ENCODE measurements around the gene NRAS.

NRAS gene

GRCh38 chr1:114692947-114693346, 23.6 kb downstream of the NRAS start:
- Histone ChIP-seq H3K9ac (no peak overlapping the region), H3K4me2 (peak overlapping the region; percentile 92; the same call in 1 of the 2 replicates), H2AFZ (ENCODE audit: low read depth) (no peak overlapping the region), H4K20me1 (ENCODE audit: insufficient read depth) (no peaks in the 10 kb centered on the region), H3K27me3 (ENCODE audit: insufficient read depth, low read depth) (no peaks in the 10 kb centered on the region), H3K4me1 (ENCODE audit: low read depth, poor library complexity, severe bottlenecking) (peaks cover 76% of the 10 kb centered on the region), H3K27ac (no peak overlapping the region), H3K36me3 (ENCODE audit: insufficient read depth) (no peaks in the 10 kb centered on the region), H3K79me2 (ENCODE audit: insufficient read depth, low read depth) (no peaks in the 10 kb centered on the region; the same call in 1 of the 2 replicates), H3K4me3 (IDR thresholded peaks at IDR 0.05; ENCODE audit: insufficient read depth, low read depth, low read length) (no peak overlapping the region)
- no peak for TF ChIP-seq CTCF (conservative IDR thresholded peaks at IDR 0.05; ENCODE audit: low read depth, low read length)

- Histone ChIP-seq H3K4me3 (IDR thresholded peaks at IDR 0.05; ENCODE audit: insufficient read depth, low read depth, low read length) (no peak overlapping the region), H4K20me1 (ENCODE audit: insufficient read depth) (no peaks in the 10 kb centered on the region), H2AFZ (ENCODE audit: low read depth) (no peak overlapping the region), H3K27ac (peak overlapping the region; percentile 38), H3K27me3 (ENCODE audit: insufficient read depth, low read depth) (no peaks in the 10 kb centered on the region), H3K9ac (no peak overlapping the region), H3K4me2 (peak overlapping the region; percentile 41), H3K4me1 (ENCODE audit: low read depth, poor library complexity, severe bottlenecking) (peaks cover 57% of the 10 kb centered on the region), H3K79me2 (ENCODE audit: insufficient read depth, low read depth) (no peaks in the 10 kb centered on the region; the same call in 1 of the 2 replicates), H3K36me3 (ENCODE audit: insufficient read depth) (no peaks in the 10 kb centered on the region)
- TF ChIP-seq CTCF (conservative IDR thresholded peaks at IDR 0.05; ENCODE audit: low read depth, low read length), result no peak
Measured at GRCh38 chr1:114691061-114691460, 25.5 kb downstream of the NRAS start.

GRCh38 chr1:114690148-114690547, 26.4 kb downstream of the NRAS start:
- Histone ChIP-seq H3K4me1 (ENCODE audit: low read depth, poor library complexity, severe bottlenecking) (peaks cover 55% of the 10 kb centered on the region), H3K36me3 (ENCODE audit: insufficient read depth) (no peaks in the 10 kb centered on the region), H3K9ac (no peak overlapping the region), H3K27me3 (ENCODE audit: insufficient read depth, low read depth) (no peaks in the 10 kb centered on the region), H3K79me2 (ENCODE audit: insufficient read depth, low read depth) (no peaks in the 10 kb centered on the region; the same call in 1 of the 2 replicates), H3K4me3 (IDR thresholded peaks at IDR 0.05; ENCODE audit: insufficient read depth, low read depth, low read length) (no peak overlapping the region), H4K20me1 (ENCODE audit: insufficient read depth) (no peaks in the 10 kb centered on the region), H2AFZ (ENCODE audit: low read depth) (no peak overlapping the region), H3K27ac (peak overlapping the region; percentile 38; the same call in 1 of the 2 replicates), H3K4me2 (no peak overlapping the region)
- TF ChIP-seq CTCF (conservative IDR thresholded peaks at IDR 0.05; ENCODE audit: low read depth, low read length), result no peak

GRCh38 chr1:114688526-114688925, 28.0 kb downstream of the NRAS start:
- Histone ChIP-seq H3K36me3 (ENCODE audit: insufficient read depth) (no peaks in the 10 kb centered on the region), H3K27me3 (ENCODE audit: insufficient read depth, low read depth) (no peaks in the 10 kb centered on the region), H3K27ac (no peak overlapping the region), H3K9ac (no peak overlapping the region), H3K4me2 (no peak overlapping the region), H3K4me1 (ENCODE audit: low read depth, poor library complexity, severe bottlenecking) (peaks cover 39% of the 10 kb centered on the region), H3K4me3 (IDR thresholded peaks at IDR 0.05; ENCODE audit: insufficient read depth, low read depth, low read length) (no peak overlapping the region), H2AFZ (ENCODE audit: low read depth) (no peak overlapping the region), H4K20me1 (ENCODE audit: insufficient read depth) (no peaks in the 10 kb centered on the region), H3K79me2 (ENCODE audit: insufficient read depth, low read depth) (no peaks in the 10 kb centered on the region; the same call in 1 of the 2 replicates)
- TF ChIP-seq CTCF (conservative IDR thresholded peaks at IDR 0.05; ENCODE audit: low read depth, low read length), result no peak

All from KMS-11 (cell line).